HL-60 (cell line): Measurements from ENCODE around the gene MGME1.

ENCODE experiments used
- DNase-seq, 2 experiments: peaks; one replicate each; pipeline ENCODE4 v3.0.0-alpha.2; 2010 to 2020; ENCODE audit warnings: low read depth in 1 of 2, low spot score in 1 of 2
- H3K27ac ChIP-seq: fragments of 250-450 bp; sonication (Bioruptor Pico); replicated peaks from 2 replicates; pipeline ENCODE4 v1.5.1; 2020; ENCODE audit warnings: mild to moderate bottlenecking, moderate library complexity
- H3K27me3 ChIP-seq: fragments of 250-450 bp; sonication (Bioruptor Pico); 2 replicates; pipeline ENCODE4 v1.5.1; 2021; ENCODE audit warnings: mild to moderate bottlenecking, moderate library complexity; ENCODE audit not compliant: insufficient read depth, poor library complexity, severe bottlenecking
- H3K4me3 ChIP-seq: replicated peaks from 2 replicates; pipeline ENCODE4 v1.5.1; 2011; ENCODE audit warnings: mild to moderate bottlenecking, control low read depth, low read length; ENCODE audit not compliant: insufficient read depth
- CTCF ChIP-seq: IDR thresholded peaks from one replicate; pipeline ENCODE4 v1.5.1; 2011; ENCODE audit warnings: low read length, control low read depth, inconsistent platforms; ENCODE audit not compliant: insufficient read depth
- GABPA ChIP-seq: IDR thresholded peaks from 2 replicates; pipeline ENCODE4 v1.6.1; 2012; ENCODE audit warnings: low read depth
- POLR2AphosphoS5 ChIP-seq: IDR thresholded peaks from 2 replicates; pipeline ENCODE4 v1.6.1; 2012; ENCODE audit warnings: low read depth
- REST ChIP-seq: IDR thresholded peaks from 2 replicates; pipeline ENCODE4 v1.6.1; 2012; ENCODE audit warnings: low read depth; ENCODE audit not compliant: insufficient replicate concordance
- SPI1 ChIP-seq: IDR thresholded peaks from 2 replicates; pipeline ENCODE4 v1.6.1; 2012; ENCODE audit warnings: low read depth, mild to moderate bottlenecking, borderline replicate concordance

Gene MGME1

GRCh38 chr20:17964632-17965031 lies 4.2 kb upstream of the MGME1 start:
- H3K27ac ChIP-seq, result peak overlapping the region; percentile 32; the same call in 1 of the 2 replicates
- TF ChIP-seq POLR2AphosphoS5 (no peak), SPI1 (no peak), REST (no peak), CTCF (no peak), GABPA (no peak)
- H3K4me3 ChIP-seq, result peak overlapping the region; percentile 57; the same call in 1 of the 2 replicates
- DNase-seq, result no peak
- H3K27me3 ChIP-seq, result no peaks in the 10 kb centered on the region

- peak in 1 of 2 experiments; percentile 42 for DNase-seq
- Histone ChIP-seq H3K27me3 (no peaks in the 10 kb centered on the region), H3K4me3 (peak overlapping the region; percentile 57), H3K27ac (peak overlapping the region; percentile 32; the same call in 1 of the 2 replicates)
- TF ChIP-seq SPI1, result no peak
- no peak for TF ChIP-seq REST
- peak; percentile 45 for TF ChIP-seq POLR2AphosphoS5
- no peak for TF ChIP-seq CTCF
- no peak for TF ChIP-seq GABPA
Measured at GRCh38 chr20:17965042-17965697, 3.6 kb upstream of the MGME1 start.

- peak overlapping the region; percentile 57 for H3K4me3 ChIP-seq
- peak overlapping the region; percentile 99 for H3K27ac ChIP-seq
- no peaks in the 10 kb centered on the region for H3K27me3 ChIP-seq
- peak in 1 of 2 experiments; percentile 41 for DNase-seq
- TF ChIP-seq SPI1, result no peak
- no peak for TF ChIP-seq GABPA
- TF ChIP-seq CTCF, result no peak
- no peak for TF ChIP-seq POLR2AphosphoS5
- TF ChIP-seq REST, result no peak
Measured at GRCh38 chr20:17966432-17967310, 2.1 kb upstream of the MGME1 start.
